ENCODE data around the gene NAPEPLD.

- TF ChIP-seq CTCF (IDR thresholded peaks at IDR 0.05) (peak; percentile 24 to 48 (median 27)), POLR2A (IDR thresholded peaks at IDR 0.05; ENCODE audit: low read depth) (no peak), POLR2AphosphoS5 (IDR thresholded peaks at IDR 0.05) (peak; percentile 56 to 68), EP300 (IDR thresholded peaks at IDR 0.05) (no peak)
These were observed 74.2 kb downstream of the NAPEPLD start, which contains the start of the genes ARMC10 and FBXL13 for GRCh38 chr7:103074519-103075336.

Data from esophagus muscularis mucosa (tissue), 4 donors.